SK-N-SH treated with all-trans-retinoic acid at 6 μM for 48 hours (cell line): ENCODE data around the gene PRKAG3.

Source experiments
- ARNTL ChIP-seq: fragments of 450-650 bp; formaldehyde crosslinking; IDR thresholded peaks from 2 replicates; pipeline ENCODE4 v1.5.0; 2020; ENCODE audit warnings: low read depth, mild to moderate bottlenecking, moderate library complexity, borderline replicate concordance
- ESRRG ChIP-seq: fragments of 250-450 bp; sonication (Bioruptor Pico); IDR thresholded peaks from 2 replicates; pipeline ENCODE4 v1.6.1; 2021; ENCODE audit warnings: mild to moderate bottlenecking
- ISL1 ChIP-seq: fragments of 250-450 bp; sonication (Bioruptor Pico); IDR thresholded peaks from 2 replicates; pipeline ENCODE4 v2.1.2; 2022; ENCODE audit warnings: mild to moderate bottlenecking, moderate library complexity
- OSR1 ChIP-seq: fragments of 250-450 bp; sonication (Bioruptor Pico); IDR thresholded peaks from 2 replicates; pipeline ENCODE4 v1.8.0; 2022; ENCODE audit warnings: moderate library complexity, mild to moderate bottlenecking, inconsistent platforms
- PPARA ChIP-seq: fragments of 250-450 bp; sonication (Bioruptor Pico); IDR thresholded peaks from 2 replicates; pipeline ENCODE4 v1.5.0; 2020; ENCODE audit warnings: mild to moderate bottlenecking, borderline replicate concordance
- RARB ChIP-seq: fragments of 250-450 bp; sonication (Bioruptor Pico); IDR thresholded peaks from 2 replicates; pipeline ENCODE4 v1.8.0; 2021; ENCODE audit warnings: mild to moderate bottlenecking, moderate library complexity
- TCF4 ChIP-seq: fragments of 250-450 bp; sonication (Bioruptor Pico); IDR thresholded peaks from 2 replicates; pipeline ENCODE4 v1.8.0; 2021; ENCODE audit warnings: mild to moderate bottlenecking, moderate library complexity, borderline replicate concordance
- ZFP3 ChIP-seq: fragments of 250-450 bp; sonication (Bioruptor Pico); IDR thresholded peaks from 2 replicates; pipeline ENCODE4 v1.5.0; 2020; ENCODE audit warnings: mild to moderate bottlenecking, moderate library complexity
- ZFP30 ChIP-seq: fragments of 450-650 bp; formaldehyde crosslinking; IDR thresholded peaks from 2 replicates; pipeline ENCODE4 v1.5.0; 2022; ENCODE audit warnings: mild to moderate bottlenecking, moderate library complexity
- ZNF565 ChIP-seq: fragments of 450-650 bp; formaldehyde crosslinking; conservative IDR thresholded peaks from 2 replicates; pipeline ENCODE4 v1.5.0; 2020; ENCODE audit warnings: low read depth, mild to moderate bottlenecking, moderate library complexity
- ZNF70 ChIP-seq: fragments of 450-650 bp; formaldehyde crosslinking; IDR thresholded peaks from 2 replicates; pipeline ENCODE4 v1.5.0; 2020; ENCODE audit warnings: mild to moderate bottlenecking, moderate library complexity
- TF ChIP-seq, protein P1 (sequence below): fragments of 250-450 bp; sonication (Bioruptor Pico); IDR thresholded peaks from 2 replicates; pipeline ENCODE4 v1.5.1; 2021; ENCODE audit warnings: mild to moderate bottlenecking, moderate library complexity
- TF ChIP-seq, protein P2 (sequence below): fragments of 250-450 bp; sonication (Bioruptor Pico); IDR thresholded peaks from 2 replicates; pipeline ENCODE4 v1.8.0; 2020; ENCODE audit warnings: mild to moderate bottlenecking, moderate library complexity, borderline replicate concordance
- TF ChIP-seq, protein P3 (sequence below): fragments of 250-450 bp; sonication (Bioruptor Pico); IDR thresholded peaks from 2 replicates; pipeline ENCODE4 v1.5.0; 2020; ENCODE audit warnings: mild to moderate bottlenecking, moderate library complexity

DNA sequence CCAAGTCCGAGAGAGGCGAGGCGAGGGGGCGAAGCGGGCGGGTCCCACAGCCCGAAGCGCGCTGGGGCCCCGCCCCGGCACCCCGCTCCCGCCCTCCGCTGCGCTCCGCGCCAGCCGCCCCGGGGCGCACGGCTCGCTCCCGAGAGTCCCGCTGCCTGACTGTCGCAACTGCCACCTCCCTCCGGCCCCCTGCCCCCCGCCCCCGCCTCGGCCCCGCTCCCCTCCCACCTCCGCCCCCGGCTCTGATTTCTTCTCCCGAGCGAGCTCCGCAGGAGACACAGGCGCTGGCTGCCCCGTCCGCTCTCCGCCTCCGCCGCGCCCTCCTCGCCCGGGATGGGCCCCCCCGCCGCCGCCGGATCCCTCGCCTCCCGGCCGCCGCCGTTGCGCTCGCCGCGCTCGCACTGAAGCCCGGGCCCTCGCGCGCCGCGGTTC is 28.0 kb upstream of the PRKAG3 start, which contains the start of gene WNT6:
- TF ChIP-seq, protein P1, sequence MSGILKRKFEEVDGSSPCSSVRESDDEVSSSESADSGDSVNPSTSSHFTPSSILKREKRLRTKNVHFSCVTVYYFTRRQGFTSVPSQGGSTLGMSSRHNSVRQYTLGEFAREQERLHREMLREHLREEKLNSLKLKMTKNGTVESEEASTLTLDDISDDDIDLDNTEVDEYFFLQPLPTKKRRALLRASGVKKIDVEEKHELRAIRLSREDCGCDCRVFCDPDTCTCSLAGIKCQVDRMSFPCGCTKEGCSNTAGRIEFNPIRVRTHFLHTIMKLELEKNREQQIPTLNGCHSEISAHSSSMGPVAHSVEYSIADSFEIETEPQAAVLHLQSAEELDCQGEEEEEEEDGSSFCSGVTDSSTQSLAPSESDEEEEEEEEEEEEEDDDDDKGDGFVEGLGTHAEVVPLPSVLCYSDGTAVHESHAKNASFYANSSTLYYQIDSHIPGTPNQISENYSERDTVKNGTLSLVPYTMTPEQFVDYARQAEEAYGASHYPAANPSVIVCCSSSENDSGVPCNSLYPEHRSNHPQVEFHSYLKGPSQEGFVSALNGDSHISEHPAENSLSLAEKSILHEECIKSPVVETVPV (CRISPR knock-in tag) = no peak
- TF ChIP-seq PPARA (CRISPR knock-in tag) (no peak), ZFP30 (CRISPR knock-in tag) (no peak), ESRRG (CRISPR knock-in tag) (no peak), RARB (CRISPR knock-in tag) (no peak), ISL1 (CRISPR knock-in tag) (no peak), ZNF565 (CRISPR knock-in tag) (no peak), TCF4 (CRISPR knock-in tag) (no peak), ARNTL (CRISPR knock-in tag) (no peak), ZNF70 (CRISPR knock-in tag) (no peak), OSR1 (CRISPR knock-in tag) (no peak), ZFP3 (CRISPR knock-in tag) (no peak)
- TF ChIP-seq, protein P2, sequence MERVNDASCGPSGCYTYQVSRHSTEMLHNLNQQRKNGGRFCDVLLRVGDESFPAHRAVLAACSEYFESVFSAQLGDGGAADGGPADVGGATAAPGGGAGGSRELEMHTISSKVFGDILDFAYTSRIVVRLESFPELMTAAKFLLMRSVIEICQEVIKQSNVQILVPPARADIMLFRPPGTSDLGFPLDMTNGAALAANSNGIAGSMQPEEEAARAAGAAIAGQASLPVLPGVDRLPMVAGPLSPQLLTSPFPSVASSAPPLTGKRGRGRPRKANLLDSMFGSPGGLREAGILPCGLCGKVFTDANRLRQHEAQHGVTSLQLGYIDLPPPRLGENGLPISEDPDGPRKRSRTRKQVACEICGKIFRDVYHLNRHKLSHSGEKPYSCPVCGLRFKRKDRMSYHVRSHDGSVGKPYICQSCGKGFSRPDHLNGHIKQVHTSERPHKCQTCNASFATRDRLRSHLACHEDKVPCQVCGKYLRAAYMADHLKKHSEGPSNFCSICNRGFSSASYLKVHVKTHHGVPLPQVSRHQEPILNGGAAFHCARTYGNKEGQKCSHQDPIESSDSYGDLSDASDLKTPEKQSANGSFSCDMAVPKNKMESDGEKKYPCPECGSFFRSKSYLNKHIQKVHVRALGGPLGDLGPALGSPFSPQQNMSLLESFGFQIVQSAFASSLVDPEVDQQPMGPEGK = no peak
- TF ChIP-seq, protein P3, sequence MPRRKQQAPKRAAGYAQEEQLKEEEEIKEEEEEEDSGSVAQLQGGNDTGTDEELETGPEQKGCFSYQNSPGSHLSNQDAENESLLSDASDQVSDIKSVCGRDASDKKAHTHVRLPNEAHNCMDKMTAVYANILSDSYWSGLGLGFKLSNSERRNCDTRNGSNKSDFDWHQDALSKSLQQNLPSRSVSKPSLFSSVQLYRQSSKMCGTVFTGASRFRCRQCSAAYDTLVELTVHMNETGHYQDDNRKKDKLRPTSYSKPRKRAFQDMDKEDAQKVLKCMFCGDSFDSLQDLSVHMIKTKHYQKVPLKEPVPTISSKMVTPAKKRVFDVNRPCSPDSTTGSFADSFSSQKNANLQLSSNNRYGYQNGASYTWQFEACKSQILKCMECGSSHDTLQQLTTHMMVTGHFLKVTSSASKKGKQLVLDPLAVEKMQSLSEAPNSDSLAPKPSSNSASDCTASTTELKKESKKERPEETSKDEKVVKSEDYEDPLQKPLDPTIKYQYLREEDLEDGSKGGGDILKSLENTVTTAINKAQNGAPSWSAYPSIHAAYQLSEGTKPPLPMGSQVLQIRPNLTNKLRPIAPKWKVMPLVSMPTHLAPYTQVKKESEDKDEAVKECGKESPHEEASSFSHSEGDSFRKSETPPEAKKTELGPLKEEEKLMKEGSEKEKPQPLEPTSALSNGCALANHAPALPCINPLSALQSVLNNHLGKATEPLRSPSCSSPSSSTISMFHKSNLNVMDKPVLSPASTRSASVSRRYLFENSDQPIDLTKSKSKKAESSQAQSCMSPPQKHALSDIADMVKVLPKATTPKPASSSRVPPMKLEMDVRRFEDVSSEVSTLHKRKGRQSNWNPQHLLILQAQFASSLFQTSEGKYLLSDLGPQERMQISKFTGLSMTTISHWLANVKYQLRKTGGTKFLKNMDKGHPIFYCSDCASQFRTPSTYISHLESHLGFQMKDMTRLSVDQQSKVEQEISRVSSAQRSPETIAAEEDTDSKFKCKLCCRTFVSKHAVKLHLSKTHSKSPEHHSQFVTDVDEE (CRISPR knock-in tag) = no peak
